GF-D8 (cell line): ENCODE results near the gene CHST9.
"Not testable (repeated sequence)": the region's sequence is repeated elsewhere in the genome, so short reads cannot be mapped to it uniquely, and the experiment has no call there.

Experiments used
- DNase-seq: peaks from one replicate; lab custom pipeline; 2025; lab: John Stamatoyannopoulos, UW

CHST9 gene

GRCh38 chr18:27094621-27095020, 90.5 kb downstream of the CHST9 start:
- no peak for DNase-seq

GRCh38 chr18:27093290-27093689, 91.8 kb downstream of the CHST9 start:
- DNase-seq: not testable (repeated sequence)

GRCh38 chr18:27081701-27082100, 103.4 kb downstream of the CHST9 start:
- DNase-seq: no peak

GRCh38 chr18:27075828-27076227, 109.3 kb downstream of the CHST9 start:
- no peak for DNase-seq

GRCh38 chr18:27073404-27073830, 111.7 kb downstream of the CHST9 start:
- DNase-seq: no peak

- no peak for DNase-seq
Measured at GRCh38 chr18:27064673-27065072, 120.4 kb downstream of the CHST9 start.

GRCh38 chr18:27062802-27063201, 122.3 kb downstream of the CHST9 start:
- no peak for DNase-seq

GRCh38 chr18:27061488-27062095, 123.5 kb downstream of the CHST9 start:
- no peak for DNase-seq

- DNase-seq: no peak
Measured at GRCh38 chr18:27057519-27058234, 127.4 kb downstream of the CHST9 start.

- DNase-seq: no peak
Measured at GRCh38 chr18:27054926-27055325, 130.2 kb downstream of the CHST9 start.

- no peak for DNase-seq
Measured at GRCh38 chr18:27049969-27050368, 135.1 kb downstream of the CHST9 start.

GRCh38 chr18:27045342-27045741, 139.8 kb downstream of the CHST9 start:
- DNase-seq: no peak

GRCh38 chr18:27042177-27042576, 142.9 kb downstream of the CHST9 start:
- DNase-seq: no peak

GRCh38 chr18:27040796-27041195, 144.3 kb downstream of the CHST9 start:
- no peak for DNase-seq

GRCh38 chr18:27033722-27034121, 151.4 kb downstream of the CHST9 start:
- no peak for DNase-seq

- no peak for DNase-seq
Measured at GRCh38 chr18:27030421-27030820, 154.7 kb downstream of the CHST9 start.

- DNase-seq: no peak
Measured at GRCh38 chr18:27022477-27022876, 162.6 kb downstream of the CHST9 start.

- no peak for DNase-seq
Measured at GRCh38 chr18:27017901-27018500, 167.1 kb downstream of the CHST9 start.

- DNase-seq: no peak
Measured at GRCh38 chr18:27014841-27015240, 170.3 kb downstream of the CHST9 start.

- no peak for DNase-seq
Measured at GRCh38 chr18:27010784-27011183, 174.3 kb downstream of the CHST9 start.

GRCh38 chr18:27009293-27009692, 175.8 kb downstream of the CHST9 start:
- no peak for DNase-seq

- DNase-seq: no peak
Measured at GRCh38 chr18:27008575-27008974, 176.5 kb downstream of the CHST9 start.

GRCh38 chr18:27007880-27008279, 177.2 kb downstream of the CHST9 start:
- no peak for DNase-seq
